Activated naive CD4-positive, alpha-beta T cell treated with anti-CD3 and anti-CD28 coated beads, Interleukin-2, amount 50 U/mL, for 72 hours (primary cell): ENCODE measurements around the gene CCNK. TPM values are rescaled to one million over a fixed set of nuclear protein-coding genes. Genes with fewer than 3 reads are reported as not detected.
A peak's percentile ranks its signal among the peaks of the same experiment; 100 is the strongest.

ENCODE experiments used
- ATAC-seq, 2 donors: fragments of 150-1000 bp; cut with Tn5 transposase; 2 replicates each; pipeline ENCODE4 v1.10.0; 2021; ENCODE audit warnings: mild to moderate bottlenecking in 2 of 2, moderate library complexity in 2 of 2
- DNase-seq, 2 donors: peaks; one replicate each; pipeline ENCODE4 v3.0.0; 2021 to 2022; ENCODE audit warnings: low spot score in 2 of 2
- H3K27ac Mint-ChIP-seq, 2 donors: one replicate each; pipeline ENCODE4 v1.8.0; 2022; ENCODE audit warnings: mild to moderate bottlenecking in 2 of 2, mixed read lengths in 2 of 2
- H3K36me3 Mint-ChIP-seq, 2 donors: one replicate each; pipeline ENCODE4 v1.8.0; 2022; ENCODE audit warnings: mixed read lengths in 2 of 2
- H3K9me3 Mint-ChIP-seq, 2 donors: one replicate each; pipeline ENCODE4 v1.8.0; 2022; ENCODE audit warnings: mixed read lengths in 2 of 2
- total RNA-seq, 2 donors: library from RNA; stranded (reverse); gene quantifications; one replicate each; pipeline ENCODE4 v1.2.3, GENCODE V29; 2022

The CCNK gene
- total RNA-seq: 10 to 100 TPM; 86.8 to 90.8 TPM

DNA sequence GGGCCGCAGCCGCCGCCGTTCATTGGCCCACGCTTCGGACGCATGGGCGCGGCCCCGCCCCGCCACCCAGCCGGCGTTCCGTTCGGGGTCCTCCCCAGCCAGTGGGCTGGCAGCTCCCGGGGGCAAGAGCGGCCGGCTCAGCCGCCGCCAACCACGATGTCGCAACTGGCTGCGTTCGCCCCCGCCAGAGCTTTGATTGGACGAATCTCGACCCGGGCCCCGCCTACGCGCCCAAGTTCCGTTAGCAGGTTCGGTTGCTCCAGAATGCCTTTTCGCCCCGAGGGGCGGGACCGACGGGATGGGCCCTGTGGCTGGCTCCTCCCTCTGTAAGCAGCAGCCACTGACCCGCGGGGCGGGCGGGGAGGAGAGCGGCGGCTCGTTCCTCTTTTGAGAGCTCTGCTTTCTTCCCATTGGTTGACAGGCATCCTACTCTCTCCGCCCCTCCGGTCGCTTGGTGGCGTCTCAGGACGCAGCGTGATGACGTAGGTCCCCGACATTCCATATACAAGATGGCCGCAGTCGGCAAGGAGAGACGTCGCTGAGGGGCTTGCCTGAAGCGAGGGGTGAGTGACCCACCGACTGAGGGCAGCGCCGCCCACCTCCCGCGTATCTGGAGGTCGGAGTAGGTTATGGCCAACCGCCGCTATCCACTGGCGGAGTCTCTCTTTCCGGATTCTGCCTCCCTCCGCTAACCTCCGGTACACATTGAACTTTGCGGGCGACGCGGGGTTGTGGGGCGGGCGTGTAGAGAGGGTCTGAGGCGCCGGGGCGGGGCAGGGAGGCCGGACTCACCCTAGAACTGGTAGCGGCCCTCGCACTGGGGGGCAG lies at the start of gene CCNK:
Gene CCNK (plus strand): TSS at position 493 of the 828 bp plus-strand sequence. CDS start 11,269 bp downstream, outside the sequence.
- ATAC-seq (peak; percentile 90 to 92), DNase-seq (peak; percentile 99 to 100)
- no peaks in the 10 kb centered on the region for H3K9me3 Mint-ChIP-seq
- peaks cover 17% of the 10 kb centered on the region in 2 donors for H3K36me3 Mint-ChIP-seq
- peak within 1 kb of the TSS; percentile 97 to 99 for H3K27ac Mint-ChIP-seq

DNA sequence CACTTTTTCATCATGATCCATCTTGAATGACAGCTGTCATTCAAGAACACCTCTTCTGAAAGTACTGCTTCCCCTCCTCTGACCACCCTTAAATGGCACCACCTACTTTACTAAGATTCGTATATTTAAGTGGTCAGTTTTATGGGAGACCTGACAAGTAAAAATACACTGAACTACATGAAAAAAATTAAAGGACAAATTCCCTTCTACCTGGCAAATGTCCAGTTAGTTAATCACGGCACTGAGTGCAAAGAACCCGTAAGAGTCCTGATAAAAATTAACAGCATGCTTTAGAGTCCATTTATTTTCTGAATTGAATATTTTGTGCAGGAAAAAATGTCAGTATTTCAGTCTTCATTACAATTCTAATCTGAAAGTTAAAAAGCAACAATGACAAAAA lies 49.2 kb upstream of the CCNK start:
- ATAC-seq (no peak), DNase-seq (no peak)
- Mint-ChIP-seq H3K36me3 (peaks cover 28 to 64% of the 10 kb centered on the region in 2 donors), H3K27ac (no peak overlapping the region), H3K9me3 (peaks cover 4 to 5% of the 10 kb centered on the region in 2 donors)

- ATAC-seq (no peak), DNase-seq (no peak)
- Mint-ChIP-seq H3K36me3 (peaks cover 32 to 67% of the 10 kb centered on the region in 2 donors), H3K27ac (peak overlapping the region in 1 of 2 donors; percentile 25), H3K9me3 (peaks cover 4 to 5% of the 10 kb centered on the region in 2 donors)
Measured at GRCh38 chr14:99432485-99432884, 48.7 kb upstream of the CCNK start.

- Mint-ChIP-seq H3K36me3 (peaks cover 16 to 51% of the 10 kb centered on the region in 2 donors), H3K9me3 (no peaks in the 10 kb centered on the region), H3K27ac (no peak overlapping the region)
- ATAC-seq: no peak
- no peak for DNase-seq
Measured at GRCh38 chr14:99435327-99435726, 45.9 kb upstream of the CCNK start.

GRCh38 chr14:99436247-99437180 lies 44.7 kb upstream of the CCNK start:
- H3K36me3 Mint-ChIP-seq: peaks cover 5 to 43% of the 10 kb centered on the region in 2 donors
- ATAC-seq (no peak), DNase-seq (no peak)
- peak overlapping the region; percentile 69 for H3K27ac Mint-ChIP-seq
- no peaks in the 10 kb centered on the region for H3K9me3 Mint-ChIP-seq

- ATAC-seq (no peak), DNase-seq (no peak)
- Mint-ChIP-seq H3K36me3 (peaks cover 9 to 50% of the 10 kb centered on the region in 2 donors), H3K27ac (peak overlapping the region in 1 of 2 donors; percentile 69), H3K9me3 (no peaks in the 10 kb centered on the region)
Measured at GRCh38 chr14:99437706-99438105, 43.5 kb upstream of the CCNK start.

DNA sequence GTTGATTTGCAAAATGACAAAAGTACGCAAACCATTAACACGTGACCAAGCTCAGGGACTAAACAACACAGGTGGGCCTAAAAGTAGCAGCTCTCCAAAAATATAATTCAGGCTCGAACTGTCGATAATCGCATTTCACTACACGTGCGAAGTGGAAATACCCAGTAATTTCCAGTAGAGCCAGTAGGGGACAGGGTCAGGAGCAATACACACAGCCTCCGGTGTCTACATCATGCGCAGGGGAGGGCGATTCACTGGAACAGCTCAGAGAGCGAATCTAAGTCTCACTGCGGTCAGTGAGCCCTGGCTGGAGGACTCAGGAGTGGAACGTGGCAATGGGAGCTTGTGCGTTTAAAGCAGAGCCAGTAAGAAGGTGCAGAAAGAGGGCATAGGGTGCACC lies 40.9 kb upstream of the CCNK start:
- DNase-seq: no peak
- Mint-ChIP-seq H3K27ac (no peak overlapping the region), H3K9me3 (no peaks in the 10 kb centered on the region), H3K36me3 (peaks cover 11 to 46% of the 10 kb centered on the region in 2 donors)
- ATAC-seq: no peak

DNA sequence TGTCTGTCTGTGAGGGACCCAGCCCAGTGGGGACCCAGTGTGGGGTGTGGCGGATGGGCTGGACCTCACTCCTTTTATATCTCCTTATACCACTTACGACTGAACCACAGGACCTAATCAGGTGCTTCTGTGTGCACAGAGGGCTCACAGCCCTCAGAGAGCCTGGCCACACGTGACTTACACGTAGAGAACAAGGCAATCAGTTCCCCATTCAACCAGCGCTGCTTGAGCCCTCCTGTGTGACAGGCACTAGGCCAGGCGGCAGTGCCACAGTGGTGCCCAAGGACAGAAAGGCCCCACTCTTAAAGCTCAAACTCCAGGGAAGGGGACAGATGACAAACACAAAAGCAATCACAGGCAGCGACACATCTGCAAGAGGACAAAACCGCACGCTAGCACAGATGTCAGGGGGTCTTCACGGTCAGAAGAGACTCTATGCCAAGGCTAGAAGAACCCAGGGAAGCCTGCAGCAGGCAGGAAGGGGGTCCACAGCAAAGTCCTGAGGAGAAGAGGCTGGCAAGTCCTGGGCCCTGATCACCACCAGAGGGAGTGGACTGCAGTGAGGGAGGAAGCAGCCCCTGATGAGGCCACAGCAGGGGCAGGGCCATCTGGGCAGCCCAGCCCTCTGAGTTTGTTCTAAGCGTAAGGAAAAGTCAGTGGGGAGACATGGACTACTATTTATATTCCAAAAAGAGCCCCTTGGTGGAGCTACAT lies 39.9 kb upstream of the CCNK start:
- ATAC-seq: no peak
- H3K36me3 Mint-ChIP-seq: peaks cover 11 to 43% of the 10 kb centered on the region in 2 donors

GRCh38 chr14:99441918-99442317 lies 39.3 kb upstream of the CCNK start:
- DNase-seq (no peak), ATAC-seq (peak in 1 of 2 donors; percentile 56)
- no peaks in the 10 kb centered on the region for H3K9me3 Mint-ChIP-seq
- no peak overlapping the region for H3K27ac Mint-ChIP-seq
- H3K36me3 Mint-ChIP-seq: peaks cover 11 to 37% of the 10 kb centered on the region in 2 donors

More for the DNA sequence above, 39.9 kb upstream of the CCNK start:
- DNase-seq: no peak
- Mint-ChIP-seq H3K27ac (peak overlapping the region in 1 of 2 donors; percentile 69), H3K9me3 (no peaks in the 10 kb centered on the region)

- DNase-seq (no peak), ATAC-seq (no peak)
- Mint-ChIP-seq H3K27ac (peak overlapping the region; percentile 55 to 69), H3K9me3 (no peaks in the 10 kb centered on the region), H3K36me3 (peaks cover 11 to 27% of the 10 kb centered on the region in 2 donors)
Measured at GRCh38 chr14:99445931-99446330, 35.3 kb upstream of the CCNK start.

DNA sequence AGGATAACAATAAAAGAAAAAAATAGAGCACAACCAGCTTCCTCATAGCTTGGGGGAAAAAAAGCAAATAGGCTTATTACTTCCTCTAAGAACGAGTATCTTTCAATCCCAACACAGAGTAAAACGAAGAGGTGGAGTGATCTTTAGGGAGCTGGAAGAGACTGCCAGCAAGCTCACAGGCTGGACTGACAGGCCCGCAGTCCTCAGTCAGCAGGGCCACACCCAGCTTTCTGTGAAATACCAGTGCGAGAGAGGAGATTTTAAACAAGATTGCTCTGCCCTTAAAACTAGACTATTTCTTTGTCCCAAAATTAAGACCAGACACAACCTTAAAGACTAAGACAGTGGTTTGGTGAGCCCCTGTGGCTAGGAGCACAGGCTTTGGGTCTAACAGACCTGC lies 33.5 kb upstream of the CCNK start:
- no peaks in the 10 kb centered on the region for H3K9me3 Mint-ChIP-seq
- DNase-seq (no peak), ATAC-seq (no peak)
- no peak overlapping the region for H3K27ac Mint-ChIP-seq
- peaks cover 7 to 11% of the 10 kb centered on the region in 2 donors for H3K36me3 Mint-ChIP-seq

DNA sequence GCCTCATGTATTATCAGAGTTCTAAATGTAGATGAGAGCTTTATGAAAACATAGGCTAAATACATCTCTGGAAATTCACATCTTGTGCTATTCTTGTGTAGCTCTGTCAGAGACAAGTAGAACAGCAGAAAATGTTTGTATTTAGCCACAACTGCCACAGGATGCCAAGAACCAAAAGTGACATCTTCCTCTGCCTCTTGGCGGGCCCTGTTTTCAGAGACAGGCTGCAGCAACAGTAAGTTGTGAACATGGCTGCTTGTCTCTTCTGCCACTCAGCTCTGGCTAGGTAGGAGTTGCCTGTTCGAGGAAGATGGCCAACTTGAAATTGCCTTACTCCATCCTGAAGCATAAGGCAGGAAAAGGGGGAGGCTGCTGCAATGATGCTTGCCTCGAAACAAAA lies 30.9 kb upstream of the CCNK start:
- DNase-seq (no peak), ATAC-seq (no peak)
- no peaks in the 10 kb centered on the region for H3K9me3 Mint-ChIP-seq
- H3K36me3 Mint-ChIP-seq: peaks cover 5 to 7% of the 10 kb centered on the region in 2 donors
- H3K27ac Mint-ChIP-seq: no peak overlapping the region

GRCh38 chr14:99451234-99451633 lies 30.0 kb upstream of the CCNK start:
- Mint-ChIP-seq H3K36me3 (peaks cover 5 to 7% of the 10 kb centered on the region in 2 donors), H3K27ac (no peak overlapping the region), H3K9me3 (no peaks in the 10 kb centered on the region)
- DNase-seq: no peak
- ATAC-seq: no peak

- no peak overlapping the region for H3K27ac Mint-ChIP-seq
- H3K36me3 Mint-ChIP-seq: peaks cover 6 to 9% of the 10 kb centered on the region in 2 donors
- ATAC-seq (no peak), DNase-seq (no peak)
- no peaks in the 10 kb centered on the region for H3K9me3 Mint-ChIP-seq
Measured at GRCh38 chr14:99452968-99453367, 28.2 kb upstream of the CCNK start.

DNA sequence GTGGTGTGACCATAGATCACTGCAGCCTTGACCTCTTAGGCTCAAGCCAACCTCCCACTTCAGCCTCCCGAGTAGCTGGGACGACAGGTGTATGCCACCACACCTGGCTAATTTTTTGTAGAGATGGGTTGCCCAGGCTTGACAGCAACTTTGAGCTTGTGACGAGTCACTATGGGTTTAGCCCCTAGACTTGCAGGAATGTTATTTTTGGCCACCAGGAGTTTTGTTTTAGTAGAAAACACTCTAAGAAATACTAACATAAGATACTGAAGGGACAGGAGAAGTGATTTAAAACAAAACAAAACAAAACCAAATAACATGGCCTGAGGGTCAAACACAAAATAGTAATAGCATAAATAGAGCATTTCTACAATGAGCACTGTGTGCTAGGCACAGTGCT lies 27.0 kb upstream of the CCNK start:
- Mint-ChIP-seq H3K36me3 (peaks cover 6 to 9% of the 10 kb centered on the region in 2 donors), H3K27ac (no peak overlapping the region), H3K9me3 (no peaks in the 10 kb centered on the region)
- no peak for DNase-seq
- no peak for ATAC-seq

GRCh38 chr14:99459481-99460100 lies 21.6 kb upstream of the CCNK start:
- Mint-ChIP-seq H3K9me3 (no peaks in the 10 kb centered on the region), H3K36me3 (peaks cover 6 to 24% of the 10 kb centered on the region in 2 donors), H3K27ac (no peak overlapping the region)
- ATAC-seq (no peak), DNase-seq (no peak)
